K562 (cell line): Measurements from ENCODE around the gene METTL23. TPM values are rescaled to one million over a fixed set of nuclear protein-coding genes. Genes with fewer than 3 reads are reported as not detected.

Source experiments
- ATAC-seq: fragments of 200-7000 bp; cut with Tn5 transposase; 3 replicates; pipeline ENCODE4 v1.9.1; 2020; ENCODE audit warnings: moderate library complexity
- BruUV-seq: library from RNA; stranded (reverse); fragments of 400-500 nt; replicated peaks from 2 replicates; lab custom pipeline; 2021; lab: Mats Ljungman, UMichigan
- CTCF ChIA-PET: fragments of 300-600 bp; formaldehyde crosslinking; extraction: SDS; loops from one replicate; lab custom pipeline; 2021; ENCODE audit warnings: low intra/inter-chr PET ratio; lab: Yijun Ruan, JAX
- POLR2A ChIA-PET: fragments of 300-600, 350-650 bp; sonication (Branson Sonifier 250); formaldehyde crosslinking; extraction: SDS; loops from one replicate; lab custom pipeline; 2021; ENCODE audit warnings: antibody characterized with exemption, inconsistent platforms; lab: Yijun Ruan, JAX
- DNase-seq, 4 experiments: peaks; one replicate each; pipeline versions ENCODE4 v3.0.0 to v3.0.0-alpha.2; 2011 to 2018; ENCODE audit warnings: low spot score in 3 of 4, mixed read lengths in 3 of 4; ENCODE audit errors: extremely low read depth in 1 of 4
- FAIRE-seq: peaks from 2 replicates; lab custom pipeline; 2011; peaks lifted over from hg19 to GRCh38; lab: Jason Lieb, UNC
- H2AFZ ChIP-seq: 2 replicates; pipeline ENCODE4 v1.6.0; 2011; ENCODE audit warnings: low read depth, low read length, control low read depth, inconsistent platforms
- H3K27ac ChIP-seq: fragments of 200-600 bp; 3 replicates; pipeline ENCODE4 v1.8.0; 2011; ENCODE audit warnings: low read depth, mild to moderate bottlenecking, control low read depth, inconsistent platforms, low read length, moderate library complexity, mixed read lengths; ENCODE audit errors: extremely low read depth
- H3K27me3 ChIP-seq, 2 experiments: fragments of 300-600 bp in 1 of 2; 2 replicates in 1 of 2; 3 replicates in 1 of 2; pipeline versions ENCODE4 v1.6.0 to v1.8.0; 2011; ENCODE audit warnings: inconsistent platforms in 2 of 2, low read length in 2 of 2, mild to moderate bottlenecking in 1 of 2, mixed read lengths in 1 of 2, moderate library complexity in 1 of 2; ENCODE audit not compliant: control insufficient read depth in 2 of 2, insufficient read depth in 2 of 2
- H3K36me3 ChIP-seq: fragments of 300-600 bp; 3 replicates; pipeline ENCODE4 v1.8.0; 2011; ENCODE audit warnings: mild to moderate bottlenecking, low read length, inconsistent platforms; ENCODE audit not compliant: control insufficient read depth, insufficient read depth
- H3K4me1 ChIP-seq, 2 experiments: fragments of 200-600 bp in 1 of 2; replicated peaks in 1 of 2; 2 replicates in 1 of 2; 3 replicates in 1 of 2; pipeline versions ENCODE4 v1.5.1 to v1.8.0; 2011; ENCODE audit warnings: inconsistent platforms in 2 of 2, low read length in 2 of 2, mild to moderate bottlenecking in 1 of 2, mixed read lengths in 1 of 2, moderate library complexity in 1 of 2; ENCODE audit not compliant: control insufficient read depth in 2 of 2, insufficient read depth in 2 of 2
- H3K4me2 ChIP-seq: 2 replicates; pipeline ENCODE4 v1.6.1; 2011; ENCODE audit warnings: low read length, control low read depth, inconsistent platforms, mixed read lengths; ENCODE audit not compliant: insufficient read depth
- H3K4me3 ChIP-seq: fragments of 200-600 bp; sonication (generic), shearing (Covaris generic); 2 replicates; pipeline ENCODE4 v1.5.1; 2016; ENCODE audit warnings: control low read depth, inconsistent platforms
- H3K79me2 ChIP-seq: fragments of 200-600 bp; 3 replicates; pipeline ENCODE4 v1.8.0; 2011; ENCODE audit warnings: low read length, inconsistent platforms; ENCODE audit not compliant: control insufficient read depth, insufficient read depth
- H3K9ac ChIP-seq, 2 experiments: 2 replicates each; pipeline versions ENCODE4 v1.6.0 to v1.6.1; 2011; ENCODE audit warnings: low read depth in 2 of 2, low read length in 2 of 2, control low read depth in 1 of 2, inconsistent platforms in 1 of 2, mild to moderate bottlenecking in 1 of 2, mixed read lengths in 1 of 2; ENCODE audit not compliant: insufficient read depth in 1 of 2
- H3K9me1 ChIP-seq: one replicate; pipeline ENCODE4 v1.6.0; 2011; ENCODE audit warnings: inconsistent platforms, mild to moderate bottlenecking, low read length, moderate library complexity; ENCODE audit not compliant: control insufficient read depth, insufficient read depth
- H3K9me3 ChIP-seq: replicated peaks from 2 replicates; pipeline ENCODE4 v1.5.1; 2011; ENCODE audit warnings: low read depth, low read length, inconsistent platforms; ENCODE audit not compliant: control insufficient read depth, insufficient read depth
- H4K20me1 ChIP-seq: replicated peaks from 2 replicates; pipeline ENCODE4 v1.6.1; 2011; ENCODE audit warnings: low read length, inconsistent platforms, mixed read lengths; ENCODE audit not compliant: control insufficient read depth, insufficient read depth
- E2F4 ChIP-seq: sonication (generic); formaldehyde crosslinking; IDR thresholded peaks from 2 replicates; pipeline ENCODE4 v1.8.0; 2022; ENCODE audit warnings: mild to moderate bottlenecking, low read depth, missing genetic modification reagents
- HOMEZ ChIP-seq: fragments of 250-450 bp; sonication (Bioruptor Pico); IDR thresholded peaks from 2 replicates; pipeline ENCODE4 v1.4.0; 2020; ENCODE audit warnings: mild to moderate bottlenecking, moderate library complexity
- NCOA2 ChIP-seq, 2 experiments: fragments of 450-650 bp; IDR thresholded peaks; 2 replicates each; pipeline ENCODE4 v1.6.1; 2018; ENCODE audit warnings: mild to moderate bottlenecking in 2 of 2, moderate library complexity in 1 of 2; ENCODE audit not compliant: partially characterized antibody in 2 of 2
- NR2F6 ChIP-seq: fragments of 450-650 bp; formaldehyde crosslinking; IDR thresholded peaks from 2 replicates; pipeline ENCODE4 v1.4.0; 2020; ENCODE audit warnings: mild to moderate bottlenecking
- PHB2 ChIP-seq: fragments of 450-650 bp; IDR thresholded peaks from 2 replicates; pipeline ENCODE4 v1.6.1; 2017; ENCODE audit warnings: low read depth
- SMAD4 ChIP-seq: fragments of 250-450 bp; sonication (Bioruptor Pico); conservative IDR thresholded peaks from 2 replicates; pipeline ENCODE4 v1.8.0; 2021; ENCODE audit warnings: inconsistent platforms, mild to moderate bottlenecking, moderate library complexity
- SP1 ChIP-seq: sonication (generic); formaldehyde crosslinking; IDR thresholded peaks from 2 replicates; pipeline ENCODE4 v1.8.1; 2022; ENCODE audit warnings: mild to moderate bottlenecking, missing genetic modification reagents
- ZNF133 ChIP-seq: fragments of 250-450 bp; sonication (Bioruptor Pico); IDR thresholded peaks from 2 replicates; pipeline ENCODE4 v1.4.0; 2020; ENCODE audit warnings: mild to moderate bottlenecking
- ZNF79 ChIP-seq: fragments of 250-450 bp; sonication (Bioruptor Pico); IDR thresholded peaks from 2 replicates; pipeline ENCODE4 v1.4.0; 2020; ENCODE audit warnings: low read depth, mild to moderate bottlenecking, moderate library complexity
- WGBS: fragments of 100-300 bp; shearing (Covaris generic); methylation state at CpG from one replicate; pipeline ENCODE4 v1.1.6; 2016; ENCODE audit warnings: low coverage, mixed read lengths; ENCODE audit not compliant: insufficient coverage; ENCODE audit errors: missing lambda C conversion rate; 5-methylcytosine and 5-hydroxymethylcytosine counted together
- in situ Hi-C: fragments of 300-500 bp; cut with MboI; formaldehyde crosslinking; loops from 4 replicates; pipeline ENCODE4 v1.15.0; 2018; ENCODE audit warnings: inconsistent platforms, mixed read lengths
- intact Hi-C: fragments of 100-400 bp; cut with micrococcal nuclease; formaldehyde crosslinking; loops from 2 replicates; pipeline ENCODE4 v1.14.2; 2022
- polyA plus RNA-seq, 8 experiments: library from polyadenylated mRNA; depleted of rRNA in 4 of 8; stranded (reverse) in 5 of 8; unstranded in 3 of 8; fragments of >200 nt; fragmentation: Nextera tagmentation in 2 of 8; fragmentation: Illumina TruSeq in 1 of 8; extraction: Ambion mirVana in 2 of 8; extraction: Trizol in 1 of 8; gene quantifications; 2 replicates each; pipeline versions ENCODE4 v1.2.1 to v1.2.3, GENCODE V29; 2011 to 2014; ENCODE audit warnings: inconsistent platforms in 1 of 8, missing spikeins in 1 of 8
- total RNA-seq, 7 experiments: library from RNA; depleted of rRNA in 6 of 7; stranded (reverse); fragments of >200 nt in 6 of 7; fragmentation: Illumina TruSeq in 2 of 7; extraction: Trizol in 2 of 7; gene quantifications; 2 replicates each; pipeline versions ENCODE4 v1.2.1 to v1.2.3, GENCODE V29; 2011 to 2021; ENCODE audit warnings: low replicate concordance in 1 of 7

METTL23 gene
- total and polyA plus RNA-seq, 9 of the 15 experiments (the other 6 are each of a cell fraction or from before 2014, with no cell fraction given): 29.4 to 67.3 (median 41.6) TPM

GRCh38 chr17:76677406-76677805 lies 49.2 kb upstream of the METTL23 start:
- H3K27ac ChIP-seq: no peak overlapping the region
- FAIRE-seq: no peak
- POLR2A ChIA-PET: interaction anchor here (0.5 to 0.6 kb wide), 2 partner anchors 12 to 214 kb away, joined by 3 to 5 read pairs; no protein-coding TSS in a partner anchor

More at GRCh38 chr17:76677406-76677805, 49.2 kb upstream of the METTL23 start:
- H2AFZ ChIP-seq: no peak overlapping the region
- no peaks in the 10 kb centered on the region for H3K9me1 ChIP-seq
- ATAC-seq (no peak), DNase-seq (no peak)
- H3K4me2 ChIP-seq: no peak overlapping the region
- no peaks in the 10 kb centered on the region for H3K27me3 ChIP-seq
- CTCF ChIA-PET: no interaction called here
- no peaks in the 10 kb centered on the region for H4K20me1 ChIP-seq
- WGBS: 76% methylated on average over 15 of the region's 16 CpGs
- BruUV-seq: no TSS peak
- no peaks in the 10 kb centered on the region for H3K9me3 ChIP-seq
- H3K4me3 ChIP-seq: no peak overlapping the region
- peaks cover 24 to 28% of the 10 kb centered on the region in 2 experiments for H3K4me1 ChIP-seq
- H3K9ac ChIP-seq: no peak overlapping the region
- no peaks in the 10 kb centered on the region for H3K36me3 ChIP-seq
- TF ChIP-seq SP1 (no peak), PHB2 (no peak), ZNF79 (no peak), SMAD4 (no peak), HOMEZ (CRISPR knock-in tag) (no peak), NR2F6 (no peak), NCOA2 (IDR thresholded peaks at IDR 0.05; ENCODE audit: partially characterized antibody in 2 of 2) (no peak), ZNF133 (no peak), E2F4 (no peak)
- in situ Hi-C loops (no loop called here), intact Hi-C loops (no loop called here)
- H3K79me2 ChIP-seq: peaks cover 1% of the 10 kb centered on the region; the same call in 1 of the 3 replicates
